ENCODE measurements around the gene NEURL3.

Gene NEURL3

GRCh38 chr2:96527286-96528005, 22.3 kb upstream of the NEURL3 start:
- DNase-seq (ENCODE audit: low spot score) = no peak

GRCh38 chr2:96526615-96527285, 21.6 kb upstream of the NEURL3 start:
- no peak for DNase-seq (ENCODE audit: low spot score)

- DNase-seq (ENCODE audit: low spot score) = no peak
Measured at GRCh38 chr2:96526101-96526591, 21.0 kb upstream of the NEURL3 start.

- DNase-seq (ENCODE audit: low spot score) = no peak
Measured at GRCh38 chr2:96525211-96525507, 20.0 kb upstream of the NEURL3 start.

GRCh38 chr2:96524482-96525210, 19.5 kb upstream of the NEURL3 start:
- no peak for DNase-seq (ENCODE audit: low spot score)

- no peak for DNase-seq (ENCODE audit: low spot score)
Measured at GRCh38 chr2:96523659-96524481, 18.7 kb upstream of the NEURL3 start.

GRCh38 chr2:96522304-96523203, 17.4 kb upstream of the NEURL3 start:
- no peak for DNase-seq (ENCODE audit: low spot score)

- no peak for DNase-seq (ENCODE audit: low spot score)
Measured at GRCh38 chr2:96521219-96521618, 16.1 kb upstream of the NEURL3 start.

GRCh38 chr2:96520697-96521096, 15.5 kb upstream of the NEURL3 start:
- no peak for DNase-seq (ENCODE audit: low spot score)

- no peak for DNase-seq (ENCODE audit: low spot score)
Measured at GRCh38 chr2:96520231-96520630, 15.1 kb upstream of the NEURL3 start.

- no peak for DNase-seq (ENCODE audit: low spot score)
Measured at GRCh38 chr2:96517079-96517478, 11.9 kb upstream of the NEURL3 start.

GRCh38 chr2:96514521-96514920, 9.4 kb upstream of the NEURL3 start:
- no peak for DNase-seq (ENCODE audit: low spot score)

GRCh38 chr2:96512341-96512740, 7.2 kb upstream of the NEURL3 start:
- no peak for DNase-seq (ENCODE audit: low spot score)

GRCh38 chr2:96511851-96512250, 6.7 kb upstream of the NEURL3 start:
- no peak for DNase-seq (ENCODE audit: low spot score)

GRCh38 chr2:96510931-96511595, 5.9 kb upstream of the NEURL3 start:
- DNase-seq (ENCODE audit: low spot score) = no peak

GRCh38 chr2:96509847-96510230, 4.7 kb upstream of the NEURL3 start:
- DNase-seq (ENCODE audit: low spot score) = no peak

- DNase-seq (ENCODE audit: low spot score) = peak; percentile 89
Measured at GRCh38 chr2:96509114-96509846, 4.1 kb upstream of the NEURL3 start.

GRCh38 chr2:96508521-96509113, 3.5 kb upstream of the NEURL3 start:
- no peak for DNase-seq (ENCODE audit: low spot score)

- peak; percentile 48 for DNase-seq (ENCODE audit: low spot score)
Measured at GRCh38 chr2:96507957-96508520, 2.9 kb upstream of the NEURL3 start.

Measured in cerebellar cortex (tissue), 1 donor.